ENCODE measurements around the gene TFR2. TPM values are rescaled to one million over a fixed set of nuclear protein-coding genes. Genes with fewer than 3 reads are reported as not detected.

TFR2 gene
- total and polyA plus RNA-seq, 2 of the 13 experiments (the other 11 are each of a cell fraction or from before 2014, with no cell fraction given), result 36.9 to 64.2 TPM

DNA sequence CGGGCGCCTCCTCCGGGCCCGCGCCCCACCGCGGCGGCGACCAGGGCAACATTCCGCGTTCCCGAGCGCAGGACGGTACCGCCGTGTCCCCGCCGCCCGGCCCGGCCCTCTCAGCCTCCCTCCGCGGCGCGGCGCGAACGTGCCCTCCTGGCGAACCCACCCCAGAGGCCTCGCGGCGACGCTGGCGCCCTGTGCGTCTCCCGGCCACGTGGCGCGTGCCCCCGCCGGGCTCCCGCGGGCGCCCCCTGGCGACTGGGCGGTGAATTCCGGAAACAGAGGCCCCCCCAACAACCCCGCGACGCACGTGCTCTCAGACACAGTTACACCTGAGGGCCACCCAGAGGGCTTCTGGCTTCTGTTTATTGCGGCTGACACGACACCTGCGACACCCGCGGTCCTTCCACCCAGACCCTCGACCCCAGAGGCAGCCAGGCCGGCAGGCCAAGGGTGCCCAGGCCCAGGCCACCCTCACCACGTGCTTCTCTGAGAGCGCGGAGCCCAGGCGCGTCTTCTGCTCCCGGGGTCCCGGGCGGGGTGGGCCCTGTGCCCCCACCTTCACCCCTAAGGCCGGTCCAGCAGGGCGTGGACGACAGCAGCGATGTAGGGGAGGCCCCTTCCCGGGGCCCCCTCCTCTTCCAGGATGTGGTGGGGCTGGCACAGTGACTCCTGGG lies 67.5 kb downstream of the TFR2 start, which contains the start of gene SAP25 (continued):
- TF ChIP-seq ZHX2 (IDR thresholded peaks at IDR 0.05; ENCODE audit: low read depth) (peak; percentile 63; the same call in 1 of the 2 replicates), ZHX2 (CRISPR knock-in tag; IDR thresholded peaks at IDR 0.05; ENCODE audit: borderline replicate concordance) (no peak), NRL (CRISPR knock-in tag; IDR thresholded peaks at IDR 0.05; ENCODE audit: borderline replicate concordance) (no peak), ZNF343 (CRISPR knock-in tag; IDR thresholded peaks at IDR 0.05) (no peak), GABPB1 (CRISPR knock-in tag; IDR thresholded peaks at IDR 0.05) (peak; percentile 32; the same call in 1 of the 2 replicates), HNF4A (CRISPR knock-in tag; IDR thresholded peaks at IDR 0.05) (no peak), CTCF (CRISPR knock-in tag; IDR thresholded peaks at IDR 0.05) (peak; percentile 46), ZNF574 (CRISPR knock-in tag; IDR thresholded peaks at IDR 0.05) (0 out of 2 replicates have a peak, but pooled peaks have one; percentile 14), YEATS4 (CRISPR knock-in tag; IDR thresholded peaks at IDR 0.05; ENCODE audit: borderline replicate concordance) (no peak), RBM39 (IDR thresholded peaks at IDR 0.05; ENCODE audit: low read depth, low read length, poor library complexity, severe bottlenecking) (peak; percentile 76), ZMYM4 (CRISPR knock-in tag; IDR thresholded peaks at IDR 0.05) (0 out of 2 replicates have a peak, but pooled peaks have one; percentile 19), THAP9 (CRISPR knock-in tag; IDR thresholded peaks at IDR 0.05; ENCODE audit: borderline replicate concordance) (0 out of 2 replicates have a peak, but pooled peaks have one; percentile 14), PTBP1 (IDR thresholded peaks at IDR 0.05; ENCODE audit: low read depth, low read length, poor library complexity, severe bottlenecking) (peak; percentile 51)
- TF ChIP-seq, protein P1, sequence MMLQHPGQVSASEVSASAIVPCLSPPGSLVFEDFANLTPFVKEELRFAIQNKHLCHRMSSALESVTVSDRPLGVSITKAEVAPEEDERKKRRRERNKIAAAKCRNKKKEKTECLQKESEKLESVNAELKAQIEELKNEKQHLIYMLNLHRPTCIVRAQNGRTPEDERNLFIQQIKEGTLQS (CRISPR knock-in tag; IDR thresholded peaks at IDR 0.05), result no peak
